ENCODE data around the gene GRHPR.

DNA sequence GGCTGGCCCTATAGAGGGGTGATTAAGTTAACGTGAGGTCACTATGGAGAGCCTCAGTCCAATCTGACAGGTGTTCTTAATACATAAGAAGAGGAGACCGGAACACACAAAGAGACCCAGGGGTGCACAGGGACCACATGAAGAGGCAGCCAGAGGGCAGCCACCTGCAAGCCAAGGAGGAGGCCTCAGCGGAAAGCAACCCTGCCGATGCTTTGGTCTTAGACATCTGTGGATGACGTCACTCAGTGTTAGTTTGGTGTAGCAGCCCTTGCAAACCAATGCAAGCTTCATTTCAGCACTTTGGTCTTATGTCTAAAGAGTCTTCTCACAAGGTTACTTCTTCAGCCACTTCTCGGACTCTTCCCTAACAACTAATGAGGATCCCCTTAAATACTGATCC is 47.6 kb upstream of the GRHPR start:
- no peak; the same call in 1 of the 2 replicates for TF ChIP-seq POLR2AphosphoS5 (IDR thresholded peaks at IDR 0.05; ENCODE audit: low read depth, low read length)
- TF ChIP-seq POLR2A (IDR thresholded peaks at IDR 0.05; ENCODE audit: low read depth, low read length) = no peak

Data from GM12891 (cell line).